Smooth muscle cell (in vitro differentiated cells): Measurements from ENCODE around the gene TCP11. TPM values are rescaled to one million over a fixed set of nuclear protein-coding genes. Genes with fewer than 3 reads are reported as not detected.

Source experiments
- DNase-seq: peaks from one replicate; lab custom pipeline; 2025; ENCODE audit not compliant: unreplicated experiment; lab: John Stamatoyannopoulos, UW
- H2AFZ ChIP-seq: fragments of 200-600 bp; sonication (generic); 2 replicates; pipeline ENCODE4 v1.6.0; 2016; ENCODE audit warnings: antibody characterized with exemption, low read depth, mild to moderate bottlenecking
- H3F3A ChIP-seq: fragments of 200-600 bp; sonication (generic); 2 replicates; pipeline ENCODE4 v1.6.0; 2017; ENCODE audit warnings: antibody characterized with exemption, low read depth
- H3K27ac ChIP-seq: fragments of 200-600 bp; sonication (generic); 2 replicates; pipeline ENCODE4 v1.5.1; 2016; ENCODE audit warnings: low read depth, mild to moderate bottlenecking
- H3K27me3 ChIP-seq: fragments of 200-600 bp; sonication (generic); 2 replicates; pipeline ENCODE4 v1.6.1; 2016; ENCODE audit warnings: low read depth, mild to moderate bottlenecking
- H3K36me3 ChIP-seq: fragments of 200-600 bp; sonication (generic); 2 replicates; pipeline ENCODE4 v1.5.1; 2016; ENCODE audit warnings: low read depth
- H3K4me1 ChIP-seq: fragments of 200-600 bp; sonication (generic); 2 replicates; pipeline ENCODE4 v1.5.1; 2016; ENCODE audit warnings: low read depth
- H3K4me2 ChIP-seq: fragments of 200-600 bp; sonication (generic); 2 replicates; pipeline ENCODE4 v1.6.0; 2016; ENCODE audit warnings: mild to moderate bottlenecking
- H3K4me3 ChIP-seq: fragments of 200-600 bp; sonication (generic); 2 replicates; pipeline ENCODE4 v1.5.1; 2016; ENCODE audit warnings: mild to moderate bottlenecking
- H3K79me2 ChIP-seq: fragments of 200-600 bp; sonication (generic); 2 replicates; pipeline ENCODE4 v1.6.0; 2016; ENCODE audit warnings: low read depth, mild to moderate bottlenecking
- H3K9ac ChIP-seq: fragments of 200-600 bp; sonication (generic); 2 replicates; pipeline ENCODE4 v1.6.0; 2016; ENCODE audit warnings: low read depth
- H3K9me3 ChIP-seq: fragments of 200-600 bp; sonication (generic); replicated peaks from 2 replicates; pipeline ENCODE4 v1.5.1; 2016; ENCODE audit warnings: low read depth
- H4K20me1 ChIP-seq: fragments of 200-600 bp; sonication (generic); 2 replicates; pipeline ENCODE4 v1.6.0; 2016; ENCODE audit warnings: low read depth
- WGBS: methylation state at CpG from one replicate; pipeline ENCODE4 v1.1.7; 2016; ENCODE audit warnings: low lambda C conversion rate; 5-methylcytosine and 5-hydroxymethylcytosine counted together
- polyA plus RNA-seq: library from polyadenylated mRNA; unstranded; fragments of >200 nt; fragmentation: Nextera tagmentation; extraction: Ambion mirVana; gene quantifications from 2 replicates; pipeline ENCODE4 v1.2.1, GENCODE V29; 2016
- total RNA-seq: library from RNA; depleted of rRNA; stranded (reverse); fragments of >200 nt; gene quantifications from 2 replicates; pipeline ENCODE4 v1.2.3, GENCODE V29; 2014
- TF ChIP-seq, protein P1 (sequence below): fragments of 200-600 bp; sonication (generic); IDR thresholded peaks from 2 replicates; pipeline ENCODE4 v1.5.1; 2017; ENCODE audit warnings: borderline replicate concordance, mild to moderate bottlenecking, antibody characterized with exemption; ENCODE audit not compliant: insufficient read depth, poor library complexity, severe bottlenecking

The TCP11 gene
- total and polyA plus RNA-seq, 2 experiments from 2014 or later, result 0.64 TPM; not detected in 1

DNA sequence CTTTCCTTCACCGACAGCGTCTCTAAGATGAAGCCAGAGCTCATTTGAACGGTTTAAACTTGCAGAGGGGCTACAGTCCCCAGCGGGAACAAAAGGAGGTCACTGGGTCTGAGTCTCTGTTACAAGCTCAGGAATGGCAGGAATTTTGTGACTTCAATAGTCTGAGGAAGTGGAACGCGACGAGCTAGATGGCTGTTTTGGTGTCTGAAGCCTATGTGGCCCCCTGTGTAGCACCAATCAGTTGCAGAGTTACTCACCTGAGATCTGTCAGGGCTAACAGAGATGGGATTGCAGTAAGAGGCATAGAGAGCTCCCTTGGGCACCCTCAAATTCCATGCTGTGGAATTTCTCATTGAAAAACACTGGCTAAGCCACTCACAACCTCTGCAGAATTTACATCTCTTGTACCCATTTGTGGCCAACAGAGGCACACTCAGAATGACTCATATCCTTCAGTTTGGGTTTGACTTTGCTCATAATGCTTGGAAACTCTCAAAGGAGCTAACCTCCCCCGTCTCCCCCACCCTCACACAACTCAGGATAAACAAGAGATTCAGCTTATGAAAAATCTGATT, 7.1 kb upstream of the TCP11 start:
- WGBS, result 5% methylated on average over 8 of the region's 8 CpGs
- no peaks in the 10 kb centered on the region for H4K20me1 ChIP-seq
- no peaks in the 10 kb centered on the region for H3F3A ChIP-seq
- H3K36me3 ChIP-seq, result no peaks in the 10 kb centered on the region
- TF ChIP-seq, protein P1, sequence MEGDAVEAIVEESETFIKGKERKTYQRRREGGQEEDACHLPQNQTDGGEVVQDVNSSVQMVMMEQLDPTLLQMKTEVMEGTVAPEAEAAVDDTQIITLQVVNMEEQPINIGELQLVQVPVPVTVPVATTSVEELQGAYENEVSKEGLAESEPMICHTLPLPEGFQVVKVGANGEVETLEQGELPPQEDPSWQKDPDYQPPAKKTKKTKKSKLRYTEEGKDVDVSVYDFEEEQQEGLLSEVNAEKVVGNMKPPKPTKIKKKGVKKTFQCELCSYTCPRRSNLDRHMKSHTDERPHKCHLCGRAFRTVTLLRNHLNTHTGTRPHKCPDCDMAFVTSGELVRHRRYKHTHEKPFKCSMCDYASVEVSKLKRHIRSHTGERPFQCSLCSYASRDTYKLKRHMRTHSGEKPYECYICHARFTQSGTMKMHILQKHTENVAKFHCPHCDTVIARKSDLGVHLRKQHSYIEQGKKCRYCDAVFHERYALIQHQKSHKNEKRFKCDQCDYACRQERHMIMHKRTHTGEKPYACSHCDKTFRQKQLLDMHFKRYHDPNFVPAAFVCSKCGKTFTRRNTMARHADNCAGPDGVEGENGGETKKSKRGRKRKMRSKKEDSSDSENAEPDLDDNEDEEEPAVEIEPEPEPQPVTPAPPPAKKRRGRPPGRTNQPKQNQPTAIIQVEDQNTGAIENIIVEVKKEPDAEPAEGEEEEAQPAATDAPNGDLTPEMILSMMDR, result no peak
- H3K79me2 ChIP-seq, result no peaks in the 10 kb centered on the region
- H2AFZ ChIP-seq, result peak overlapping the region; percentile 77
- H3K9ac ChIP-seq, result no peak overlapping the region
- no peak overlapping the region for H3K4me3 ChIP-seq
- H3K27ac ChIP-seq, result no peak overlapping the region
- DNase-seq, result no peak
- H3K9me3 ChIP-seq, result no peaks in the 10 kb centered on the region
- H3K4me1 ChIP-seq, result peaks cover 22% of the 10 kb centered on the region
- no peaks in the 10 kb centered on the region for H3K27me3 ChIP-seq
- peak overlapping the region; percentile 76 for H3K4me2 ChIP-seq

DNA sequence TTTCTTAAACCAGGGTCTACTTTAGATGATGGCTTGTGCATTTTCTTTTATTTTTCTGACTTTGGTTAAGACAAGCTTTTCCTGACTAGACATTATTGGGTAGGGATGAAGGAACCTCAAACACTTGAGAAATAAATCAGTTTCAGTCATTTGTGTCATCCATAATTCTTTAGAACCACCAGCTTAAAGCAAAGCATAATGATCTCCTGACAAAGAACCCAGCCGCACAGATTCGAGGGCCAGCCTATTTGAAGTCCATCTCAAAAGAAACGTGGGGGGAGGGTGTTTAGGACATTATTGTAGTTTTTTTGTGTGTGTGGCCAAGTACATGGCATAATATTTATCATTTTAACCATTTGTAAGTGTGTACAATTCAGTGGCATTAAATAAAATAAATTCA, 6.3 kb upstream of the TCP11 start:
- no peaks in the 10 kb centered on the region for H3K36me3 ChIP-seq
- no peak for DNase-seq
- no peaks in the 10 kb centered on the region for H3K9me3 ChIP-seq
- H2AFZ ChIP-seq, result no peak overlapping the region
- peak overlapping the region; percentile 76 for H3K4me2 ChIP-seq
- no peaks in the 10 kb centered on the region for H3F3A ChIP-seq
- 46% methylated on average over 3 of the region's 3 CpGs for WGBS
- H4K20me1 ChIP-seq, result no peaks in the 10 kb centered on the region
- H3K27me3 ChIP-seq, result no peaks in the 10 kb centered on the region
- H3K4me3 ChIP-seq, result no peak overlapping the region
- no peak overlapping the region for H3K9ac ChIP-seq
- no peak overlapping the region for H3K27ac ChIP-seq
- no peaks in the 10 kb centered on the region for H3K79me2 ChIP-seq
- peaks cover 22% of the 10 kb centered on the region for H3K4me1 ChIP-seq
- TF ChIP-seq, protein P1, result no peak

DNA sequence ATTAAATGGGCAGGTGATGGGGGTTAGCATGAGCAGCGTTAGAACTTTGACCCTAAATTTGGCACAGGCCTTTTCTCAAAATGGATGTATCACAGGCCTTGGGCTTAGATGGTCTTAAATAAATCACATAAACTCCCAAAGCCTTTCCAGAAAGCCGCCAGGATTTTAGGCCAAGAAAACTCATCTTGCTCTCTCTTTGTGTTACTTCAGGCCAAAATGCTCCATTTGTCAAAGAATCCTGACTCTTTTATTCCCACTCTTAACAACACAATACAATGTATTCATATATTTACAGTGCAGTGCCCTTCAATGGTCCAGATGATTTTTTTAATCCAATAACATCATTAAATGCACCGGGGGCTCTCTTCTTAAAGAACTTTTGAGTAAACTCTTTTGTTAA, 5.9 kb upstream of the TCP11 start:
- Histone ChIP-seq H3K79me2 (no peaks in the 10 kb centered on the region), H3K27me3 (no peaks in the 10 kb centered on the region), H3K9ac (no peak overlapping the region), H3K27ac (no peak overlapping the region), H3K4me2 (no peak overlapping the region), H2AFZ (no peak overlapping the region), H4K20me1 (no peaks in the 10 kb centered on the region), H3K9me3 (no peaks in the 10 kb centered on the region), H3K4me3 (no peak overlapping the region), H3K4me1 (peaks cover 22% of the 10 kb centered on the region), H3K36me3 (no peaks in the 10 kb centered on the region), H3F3A (no peaks in the 10 kb centered on the region)
- TF ChIP-seq, protein P1, result no peak
- DNase-seq, result no peak
- 88% methylated on average over 3 of the region's 3 CpGs for WGBS

DNA sequence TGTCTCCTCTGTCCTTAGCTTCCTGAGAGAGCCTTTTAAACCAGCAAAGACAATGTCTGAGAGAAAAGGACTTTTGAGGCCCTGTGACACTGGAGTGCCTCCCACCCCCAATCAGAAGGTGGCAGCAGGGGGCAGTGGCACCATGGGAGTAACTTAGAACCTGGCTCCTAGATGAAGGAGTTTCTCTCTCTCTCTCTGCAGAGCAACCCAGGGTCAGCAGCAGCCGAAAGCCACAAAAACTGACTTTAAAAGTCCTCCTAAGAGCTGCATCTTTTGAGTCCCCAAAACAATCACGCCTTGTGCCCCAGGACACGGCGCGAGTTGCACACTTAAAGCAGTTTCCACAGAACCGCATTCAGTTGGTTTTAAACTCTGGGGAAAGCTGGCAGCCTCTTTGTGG, 5.3 kb upstream of the TCP11 start:
- Histone ChIP-seq H3K9ac (no peak overlapping the region), H3K79me2 (no peaks in the 10 kb centered on the region), H3K4me3 (no peak overlapping the region), H3K36me3 (no peaks in the 10 kb centered on the region), H3F3A (no peaks in the 10 kb centered on the region), H3K4me1 (peaks cover 22% of the 10 kb centered on the region), H3K27ac (no peak overlapping the region), H3K4me2 (no peak overlapping the region), H3K27me3 (no peaks in the 10 kb centered on the region), H3K9me3 (no peaks in the 10 kb centered on the region), H2AFZ (peak overlapping the region; percentile 18), H4K20me1 (no peaks in the 10 kb centered on the region)
- TF ChIP-seq, protein P1, result peak; percentile 45
- WGBS, result 67% methylated on average over 6 of the region's 6 CpGs
- no peak for DNase-seq
